PC-3 (cell line): ENCODE results near the gene TANC1.

Source experiments
- EZH2 ChIP-seq: fragments of 300-600 bp; sonication (generic); IDR thresholded peaks from one replicate; pipeline ENCODE4 v1.6.1; 2017; ENCODE audit warnings: antibody characterized with exemption, mild to moderate bottlenecking, low read length; ENCODE audit not compliant: unreplicated experiment
- TF ChIP-seq, protein P1 (sequence below): fragments of 300-600 bp; sonication (generic); conservative IDR thresholded peaks from 2 replicates; pipeline ENCODE4 v1.5.1; 2017; ENCODE audit warnings: antibody characterized with exemption, low read depth, mild to moderate bottlenecking, low read length

DNA sequence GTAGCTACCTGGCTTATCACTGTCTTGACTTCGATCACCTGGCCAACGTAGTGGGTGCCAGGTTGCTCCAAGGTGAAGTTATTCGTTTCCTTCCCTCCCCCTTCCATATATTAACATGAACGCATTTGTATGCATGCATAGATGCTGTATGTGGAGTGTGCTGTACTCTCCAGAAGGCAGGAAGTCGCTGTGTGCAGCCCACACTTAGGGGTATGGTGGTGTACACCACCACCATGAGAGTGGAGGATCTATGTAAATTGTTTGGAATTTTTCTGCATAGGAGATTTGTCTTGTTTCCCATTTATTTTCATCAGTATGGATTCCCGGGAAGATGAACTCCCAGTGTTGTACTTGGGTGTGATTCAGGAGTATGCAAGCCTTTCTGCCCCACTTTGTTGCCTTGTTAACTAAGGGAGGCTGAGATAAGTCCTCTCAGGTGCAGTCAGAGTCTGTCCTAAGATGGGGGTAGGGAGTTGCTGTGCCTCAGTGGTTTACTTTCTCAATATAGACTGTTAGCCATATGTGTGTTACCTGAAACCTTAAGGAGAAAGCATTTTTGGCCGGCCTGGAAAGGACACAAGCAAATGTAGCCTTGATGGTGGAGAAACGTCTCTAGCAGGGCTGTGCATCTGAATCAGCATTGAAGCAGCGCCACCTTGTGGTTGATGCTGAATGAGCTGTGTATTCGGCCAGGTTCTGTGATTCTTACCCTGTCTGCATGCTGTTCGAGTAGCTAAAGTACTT, 149.8 kb downstream of the TANC1 start:
- TF ChIP-seq, protein P1, sequence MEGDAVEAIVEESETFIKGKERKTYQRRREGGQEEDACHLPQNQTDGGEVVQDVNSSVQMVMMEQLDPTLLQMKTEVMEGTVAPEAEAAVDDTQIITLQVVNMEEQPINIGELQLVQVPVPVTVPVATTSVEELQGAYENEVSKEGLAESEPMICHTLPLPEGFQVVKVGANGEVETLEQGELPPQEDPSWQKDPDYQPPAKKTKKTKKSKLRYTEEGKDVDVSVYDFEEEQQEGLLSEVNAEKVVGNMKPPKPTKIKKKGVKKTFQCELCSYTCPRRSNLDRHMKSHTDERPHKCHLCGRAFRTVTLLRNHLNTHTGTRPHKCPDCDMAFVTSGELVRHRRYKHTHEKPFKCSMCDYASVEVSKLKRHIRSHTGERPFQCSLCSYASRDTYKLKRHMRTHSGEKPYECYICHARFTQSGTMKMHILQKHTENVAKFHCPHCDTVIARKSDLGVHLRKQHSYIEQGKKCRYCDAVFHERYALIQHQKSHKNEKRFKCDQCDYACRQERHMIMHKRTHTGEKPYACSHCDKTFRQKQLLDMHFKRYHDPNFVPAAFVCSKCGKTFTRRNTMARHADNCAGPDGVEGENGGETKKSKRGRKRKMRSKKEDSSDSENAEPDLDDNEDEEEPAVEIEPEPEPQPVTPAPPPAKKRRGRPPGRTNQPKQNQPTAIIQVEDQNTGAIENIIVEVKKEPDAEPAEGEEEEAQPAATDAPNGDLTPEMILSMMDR, result peak; percentile 96
- TF ChIP-seq EZH2, result no peak
